ENCODE results near the gene SEMA5A.

The SEMA5A gene

DNA sequence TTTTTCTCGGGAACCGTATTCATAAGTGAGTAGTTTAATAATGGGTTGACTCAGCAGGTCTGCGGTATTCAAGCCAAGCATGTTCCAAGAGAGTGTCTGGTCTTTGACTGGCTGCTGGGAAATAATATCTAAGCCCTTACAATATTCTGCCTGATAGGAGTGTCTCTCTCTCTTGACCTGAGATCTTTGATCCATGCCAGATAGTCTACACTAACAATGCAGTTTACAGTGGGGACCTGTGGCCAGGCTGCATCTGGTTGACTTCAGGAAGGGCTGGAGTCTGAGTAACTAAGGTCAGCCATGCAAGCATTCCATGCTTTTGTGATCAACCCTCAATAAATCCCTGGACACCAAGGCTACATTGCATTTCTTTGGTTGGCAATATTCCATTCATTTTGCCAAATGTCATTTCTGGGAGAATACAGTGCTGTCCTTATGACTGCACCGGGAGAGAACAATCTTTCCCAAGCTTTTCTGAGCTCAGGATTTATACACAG is 195.5 kb downstream of the SEMA5A start:
- no peak for DNase-seq (ENCODE audit: extremely low spot score)
- CTCF ChIA-PET, result interaction anchor here (0.7 to 2.0 kb wide), 3 partner anchors 9 to 14 kb away, joined by 4 to 9 read pairs (median 6); no protein-coding TSS in a partner anchor

DNA sequence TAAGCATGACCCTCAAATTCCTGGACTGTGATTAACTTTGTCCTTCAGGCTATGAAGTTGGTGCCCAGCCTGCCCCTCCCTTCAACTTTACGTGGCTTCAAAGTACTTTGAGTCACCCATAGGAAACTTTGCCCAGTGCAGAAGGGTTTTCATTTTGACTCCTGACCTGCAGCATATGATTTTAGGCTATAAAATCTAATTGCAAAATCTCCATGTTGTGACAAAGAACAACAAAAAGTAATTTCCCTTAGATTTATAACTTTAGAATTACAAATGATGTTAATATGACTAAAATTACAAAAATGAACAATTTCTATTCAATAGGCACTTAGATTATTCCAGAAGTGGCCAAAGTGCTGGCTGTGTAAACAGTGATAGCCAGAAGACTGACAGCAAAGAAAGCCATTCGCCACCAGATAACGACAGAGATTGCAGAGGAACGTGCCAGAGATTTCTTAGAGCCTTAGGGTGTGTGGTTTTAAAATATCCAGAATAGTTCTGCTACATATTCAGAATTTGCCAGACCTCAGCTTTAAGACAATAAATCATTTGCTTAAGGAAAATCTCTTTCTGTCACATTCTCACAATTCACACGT is 197.4 kb downstream of the SEMA5A start:
- CTCF ChIA-PET, result interaction anchor here (1.0 kb wide), 1 partner anchor 17 kb away, joined by 3 read pairs; no protein-coding TSS in a partner anchor

More for the DNA sequence above, 195.5 kb downstream of the SEMA5A start:
- POLR2A ChIA-PET, result no interaction called here
- TF ChIP-seq, protein P1, sequence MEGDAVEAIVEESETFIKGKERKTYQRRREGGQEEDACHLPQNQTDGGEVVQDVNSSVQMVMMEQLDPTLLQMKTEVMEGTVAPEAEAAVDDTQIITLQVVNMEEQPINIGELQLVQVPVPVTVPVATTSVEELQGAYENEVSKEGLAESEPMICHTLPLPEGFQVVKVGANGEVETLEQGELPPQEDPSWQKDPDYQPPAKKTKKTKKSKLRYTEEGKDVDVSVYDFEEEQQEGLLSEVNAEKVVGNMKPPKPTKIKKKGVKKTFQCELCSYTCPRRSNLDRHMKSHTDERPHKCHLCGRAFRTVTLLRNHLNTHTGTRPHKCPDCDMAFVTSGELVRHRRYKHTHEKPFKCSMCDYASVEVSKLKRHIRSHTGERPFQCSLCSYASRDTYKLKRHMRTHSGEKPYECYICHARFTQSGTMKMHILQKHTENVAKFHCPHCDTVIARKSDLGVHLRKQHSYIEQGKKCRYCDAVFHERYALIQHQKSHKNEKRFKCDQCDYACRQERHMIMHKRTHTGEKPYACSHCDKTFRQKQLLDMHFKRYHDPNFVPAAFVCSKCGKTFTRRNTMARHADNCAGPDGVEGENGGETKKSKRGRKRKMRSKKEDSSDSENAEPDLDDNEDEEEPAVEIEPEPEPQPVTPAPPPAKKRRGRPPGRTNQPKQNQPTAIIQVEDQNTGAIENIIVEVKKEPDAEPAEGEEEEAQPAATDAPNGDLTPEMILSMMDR (IDR thresholded peaks at IDR 0.05; ENCODE audit: control extremely low read depth, extremely low read depth, low read depth, missing control alignments), result no peak

DNA sequence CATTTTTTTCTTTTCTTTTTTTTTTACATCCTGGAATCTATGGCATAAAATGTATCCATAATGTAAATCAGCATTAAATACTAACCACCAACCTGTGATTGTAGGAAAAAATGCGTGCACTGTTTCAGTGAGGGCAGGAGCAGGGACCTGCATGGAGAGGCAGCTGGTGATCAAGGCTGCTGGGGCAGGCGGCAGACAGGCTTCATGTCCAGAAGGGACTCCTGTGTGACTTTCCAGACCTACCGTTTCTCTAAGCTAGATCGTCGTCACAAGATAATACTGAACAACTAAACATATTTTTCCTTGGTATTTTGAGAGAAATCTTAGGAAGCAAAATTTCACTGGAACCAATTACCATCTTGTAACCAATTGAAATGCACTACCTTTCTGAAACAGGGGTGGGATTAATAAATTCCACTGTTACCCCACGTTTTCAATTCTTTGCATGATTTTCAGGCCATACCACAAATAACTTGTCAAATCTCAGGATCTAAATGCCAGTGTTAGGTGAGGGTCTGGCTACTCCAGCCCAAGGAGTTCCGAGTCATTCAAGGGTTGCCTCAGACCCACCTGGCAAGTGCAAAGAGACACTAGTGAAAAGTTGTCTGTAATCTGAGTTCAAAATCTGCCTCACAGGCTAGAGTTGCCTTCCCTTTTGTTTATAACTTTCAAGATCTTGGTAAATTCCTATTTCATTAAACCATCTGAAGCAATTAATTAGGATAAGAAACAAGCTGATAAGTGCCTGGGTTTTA is 198.2 kb downstream of the SEMA5A start:
- ChIA-PET POLR2A (no interaction called here), CTCF (interaction anchor here (1.0 kb wide), 1 partner anchor 16 kb away, joined by 3 read pairs; no protein-coding TSS in a partner anchor)
- DNase-seq (ENCODE audit: extremely low spot score), result no peak
- TF ChIP-seq, protein P1 (IDR thresholded peaks at IDR 0.05; ENCODE audit: control extremely low read depth, extremely low read depth, low read depth, missing control alignments), result no peak

More for the DNA sequence above, 197.4 kb downstream of the SEMA5A start:
- TF ChIP-seq, protein P1 (IDR thresholded peaks at IDR 0.05; ENCODE audit: control extremely low read depth, extremely low read depth, low read depth, missing control alignments), result no peak
- no peak for DNase-seq (ENCODE audit: extremely low spot score)
- POLR2A ChIA-PET, result no interaction called here

DNA sequence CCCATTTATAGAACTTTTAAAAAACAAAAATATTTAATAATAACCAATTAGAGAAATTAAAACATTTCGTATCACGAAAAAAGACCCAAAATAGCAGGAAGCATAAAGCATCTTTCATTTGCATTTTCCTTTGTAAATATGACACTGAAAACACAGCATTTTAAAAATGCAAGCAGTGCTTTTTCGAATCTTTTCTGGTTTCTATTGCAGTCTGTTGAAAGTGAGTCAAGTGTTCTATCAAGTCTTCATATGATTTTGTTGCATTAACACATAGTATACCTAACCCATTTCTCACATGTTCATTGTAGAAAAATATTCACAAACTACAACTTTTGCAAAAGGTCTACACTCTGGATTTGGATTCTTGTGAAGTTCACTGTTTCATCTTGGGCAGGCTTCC is 198.8 kb downstream of the SEMA5A start:
- ChIA-PET POLR2A (no interaction called here), CTCF (no interaction called here)

DNA sequence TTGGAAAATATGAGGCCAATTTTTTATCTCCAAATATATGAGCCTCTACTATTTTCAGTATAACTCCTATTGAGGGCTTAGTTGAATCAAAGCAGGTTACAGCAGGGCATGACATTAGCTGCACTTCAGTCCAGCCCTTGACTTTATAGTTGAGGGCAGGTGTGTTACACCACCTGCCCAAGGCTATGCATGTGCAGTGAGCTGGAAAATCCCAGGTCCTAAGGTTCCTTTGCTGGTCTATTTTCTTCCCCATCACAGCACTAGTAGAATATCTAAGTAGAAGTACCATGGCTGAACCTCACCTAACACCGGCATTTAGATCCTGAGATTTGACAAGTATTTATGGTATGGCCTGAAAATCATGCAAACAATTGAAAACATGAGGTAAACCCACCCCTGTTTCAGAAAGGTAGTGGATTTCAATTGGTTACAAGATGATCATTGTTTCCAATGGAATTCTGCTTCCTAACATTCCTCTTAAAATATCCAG is 201.1 kb downstream of the SEMA5A start:
- POLR2A ChIA-PET, result no interaction called here
- TF ChIP-seq, protein P1 (IDR thresholded peaks at IDR 0.05; ENCODE audit: control extremely low read depth, extremely low read depth, low read depth, missing control alignments), result no peak
- CTCF ChIA-PET, result interaction anchor here (0.8 kb wide), 1 partner anchor 96 kb away, joined by 3 read pairs; no protein-coding TSS in a partner anchor
- no peak for DNase-seq (ENCODE audit: extremely low spot score)

More for the DNA sequence above, 198.8 kb downstream of the SEMA5A start:
- TF ChIP-seq, protein P1 (IDR thresholded peaks at IDR 0.05; ENCODE audit: control extremely low read depth, extremely low read depth, low read depth, missing control alignments), result no peak
- no peak for DNase-seq (ENCODE audit: extremely low spot score)

DNA sequence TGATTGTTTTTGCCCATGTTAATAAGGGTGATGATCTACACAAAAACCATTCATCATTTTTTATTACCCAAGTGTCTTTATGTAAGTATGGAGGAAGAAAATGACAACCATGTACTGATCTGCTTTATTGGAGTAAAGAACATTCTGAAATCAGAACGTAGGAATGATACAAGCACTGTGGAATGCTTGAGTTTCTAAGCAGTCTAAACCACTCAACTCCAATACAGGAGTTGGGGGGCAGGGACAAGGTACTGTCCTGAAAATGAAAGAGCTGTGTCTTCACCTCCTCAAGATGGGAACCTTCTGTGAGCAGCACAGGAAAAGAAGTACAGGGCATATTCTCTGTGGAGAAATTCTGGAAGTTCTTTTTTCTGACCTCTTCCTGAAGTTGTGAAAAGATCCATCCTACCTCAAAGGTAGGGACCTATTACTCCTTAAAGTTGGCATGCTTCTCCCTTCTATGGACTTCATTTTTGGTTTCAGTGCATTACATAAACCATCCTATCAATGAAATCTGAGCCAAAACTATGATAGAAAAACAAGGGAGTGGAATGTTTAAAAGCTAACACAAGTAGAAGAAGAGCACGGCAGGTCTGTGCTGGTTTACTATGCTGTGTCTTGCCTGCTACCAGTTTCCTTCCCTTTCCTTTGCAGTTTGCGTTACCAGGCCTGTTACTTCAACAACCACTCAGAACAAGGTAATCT is 202.6 kb downstream of the SEMA5A start:
- no peak for DNase-seq (ENCODE audit: extremely low spot score)
- POLR2A ChIA-PET, result no interaction called here
- CTCF ChIA-PET, result interaction anchor here (0.9 to 2.4 kb wide), 8 partner anchors 11 to 200 kb away, joined by 3 to 7 read pairs (median 5); no protein-coding TSS in a partner anchor
- TF ChIP-seq, protein P1 (IDR thresholded peaks at IDR 0.05; ENCODE audit: control extremely low read depth, extremely low read depth, low read depth, missing control alignments), result no peak
